Calu3 (cell line): Measurements from ENCODE around the gene GPATCH1. TPM values are rescaled to one million over a fixed set of nuclear protein-coding genes. Genes with fewer than 3 reads are reported as not detected.

ENCODE experiments used
- BruUV-seq: library from RNA; stranded (reverse); fragments of 400-500 nt; replicated peaks from 2 replicates; lab custom pipeline; 2021; lab: Mats Ljungman, UMichigan
- CTCF ChIA-PET: fragments of 300-600 bp; sonication (Branson Sonifier 250); formaldehyde crosslinking; loops from one replicate; lab custom pipeline; 2022; ENCODE audit warnings: antibody characterized with exemption; lab: Charles Lee
- DNase-seq: peaks from one replicate; pipeline ENCODE4 v3.0.0; 2022
- H3K27ac Mint-ChIP-seq: one replicate; pipeline ENCODE4 v1.8.0; 2022; ENCODE audit warnings: mixed read lengths; ENCODE audit not compliant: unreplicated experiment
- H3K27me3 Mint-ChIP-seq: one replicate; pipeline ENCODE4 v1.8.0; 2022; ENCODE audit warnings: mixed read lengths; ENCODE audit not compliant: unreplicated experiment
- H3K36me3 Mint-ChIP-seq: one replicate; pipeline ENCODE4 v1.8.0; 2022; ENCODE audit warnings: mild to moderate bottlenecking, moderate library complexity, mixed read lengths; ENCODE audit not compliant: insufficient read depth, unreplicated experiment
- H3K4me1 Mint-ChIP-seq: one replicate; pipeline ENCODE4 v1.8.0; 2022; ENCODE audit warnings: mild to moderate bottlenecking, low read depth, mixed read lengths; ENCODE audit not compliant: unreplicated experiment
- H3K4me3 Mint-ChIP-seq: one replicate; pipeline ENCODE4 v1.8.0; 2022; ENCODE audit warnings: mild to moderate bottlenecking, low read depth, moderate library complexity, mixed read lengths; ENCODE audit not compliant: unreplicated experiment
- H3K9me3 Mint-ChIP-seq: one replicate; pipeline ENCODE4 v1.8.0; 2022; ENCODE audit warnings: low read depth, mixed read lengths; ENCODE audit not compliant: unreplicated experiment
- CTCF ChIP-seq: fragments of 200-600 bp; IDR thresholded peaks from one replicate; pipeline ENCODE4 v1.8.0; 2022; ENCODE audit warnings: antibody characterized with exemption; ENCODE audit not compliant: unreplicated experiment
- intact Hi-C: fragments of 100-400 bp; cut with micrococcal nuclease; formaldehyde crosslinking; loops from one replicate; pipeline ENCODE4 v1.10.0; 2022; ENCODE audit not compliant: unreplicated experiment
- total RNA-seq: library from RNA; stranded (reverse); gene quantifications from 2 replicates; pipeline ENCODE4 v1.2.3, GENCODE V29; 2022

Gene GPATCH1
- total RNA-seq, 1 experiment from 2014 or later, result 16.3 TPM

- peaks cover 8% of the 10 kb centered on the region for H3K4me1 Mint-ChIP-seq
- H3K4me3 Mint-ChIP-seq, result peak overlapping the region; percentile 30
- intact Hi-C loops, result no loop called here
- H3K27ac Mint-ChIP-seq, result no peak overlapping the region
- no peaks in the 10 kb centered on the region for H3K27me3 Mint-ChIP-seq
- H3K36me3 Mint-ChIP-seq, result peaks cover 36% of the 10 kb centered on the region
- no peaks in the 10 kb centered on the region for H3K9me3 Mint-ChIP-seq
- BruUV-seq, result TSS peak; percentile 54
- DNase-seq, result no peak
- no peak for TF ChIP-seq CTCF
- CTCF ChIA-PET, result interaction anchor here (0.7 kb wide), 1 partner anchor 32 kb away, joined by 3 read pairs; no protein-coding TSS in a partner anchor
Measured at GRCh38 chr19:33066543-33066942, 14.4 kb upstream of the GPATCH1 start.

- no peak overlapping the region for H3K27ac Mint-ChIP-seq
- intact Hi-C loops, result no loop called here
- CTCF ChIA-PET, result interaction anchor here (0.5 to 2.0 kb wide), 3 partner anchors 11 to 793 kb away, joined by 3 to 6 read pairs (median 5); no protein-coding TSS in a partner anchor
- BruUV-seq, result no TSS peak
- peaks cover 31% of the 10 kb centered on the region for H3K36me3 Mint-ChIP-seq
- TF ChIP-seq CTCF, result no peak
- no peaks in the 10 kb centered on the region for H3K27me3 Mint-ChIP-seq
- H3K4me1 Mint-ChIP-seq, result peaks cover 8% of the 10 kb centered on the region
- DNase-seq, result no peak
- H3K4me3 Mint-ChIP-seq, result no peak overlapping the region
- no peaks in the 10 kb centered on the region for H3K9me3 Mint-ChIP-seq
Measured at GRCh38 chr19:33067121-33067520, 13.9 kb upstream of the GPATCH1 start.

GRCh38 chr19:33071887-33072286 is 9.1 kb upstream of the GPATCH1 start:
- intact Hi-C loops, result no loop called here
- no peaks in the 10 kb centered on the region for H3K9me3 Mint-ChIP-seq
- CTCF ChIA-PET, result no interaction called here
- no peak for DNase-seq
- no peaks in the 10 kb centered on the region for H3K27me3 Mint-ChIP-seq
- TF ChIP-seq CTCF, result no peak
- no peaks in the 10 kb centered on the region for H3K36me3 Mint-ChIP-seq
- H3K4me3 Mint-ChIP-seq, result no peak overlapping the region
- no peaks in the 10 kb centered on the region for H3K4me1 Mint-ChIP-seq
- BruUV-seq, result no TSS peak
- H3K27ac Mint-ChIP-seq, result no peak overlapping the region

GRCh38 chr19:33075519-33075918 is 5.5 kb upstream of the GPATCH1 start:
- H3K27me3 Mint-ChIP-seq, result no peaks in the 10 kb centered on the region
- no peak for DNase-seq
- H3K4me3 Mint-ChIP-seq, result no peak overlapping the region
- no peak overlapping the region for H3K27ac Mint-ChIP-seq
- H3K36me3 Mint-ChIP-seq, result no peaks in the 10 kb centered on the region
- intact Hi-C loops, result loop anchor here (5.0 kb wide), 2 partner anchors 33 to 37 kb away; no protein-coding TSS in a partner anchor
- no TSS peak for BruUV-seq
- H3K9me3 Mint-ChIP-seq, result no peaks in the 10 kb centered on the region
- no peak for TF ChIP-seq CTCF
- H3K4me1 Mint-ChIP-seq, result peaks cover 17% of the 10 kb centered on the region
- CTCF ChIA-PET, result no interaction called here
